Neuron (in vitro differentiated cells): ENCODE data around the gene FOXJ1.
A peak's percentile ranks its signal among the peaks of the same experiment; 100 is the strongest.

Source experiments
- H2AFZ ChIP-seq: one replicate; pipeline ENCODE4 v1.6.1; 2013; ENCODE audit warnings: low read depth, mild to moderate bottlenecking, inconsistent platforms, low read length, moderate library complexity
- H3K27me3 ChIP-seq: one replicate; pipeline ENCODE4 v1.6.1; 2013; ENCODE audit warnings: low read length; ENCODE audit not compliant: insufficient read depth
- H3K36me3 ChIP-seq: one replicate; pipeline ENCODE4 v1.6.1; 2013; ENCODE audit warnings: low read length; ENCODE audit not compliant: insufficient read depth
- H3K4me1 ChIP-seq: one replicate; pipeline ENCODE4 v1.6.1; 2013; ENCODE audit warnings: low read length; ENCODE audit not compliant: insufficient read depth
- H3K4me3 ChIP-seq: 2 replicates; pipeline ENCODE4 v1.5.1; 2013; ENCODE audit warnings: mild to moderate bottlenecking, low read length, moderate library complexity
- H3K9me3 ChIP-seq: one replicate; pipeline ENCODE4 v1.6.1; 2013; ENCODE audit warnings: low read length

FOXJ1 gene

GRCh38 chr17:76145231-76146052, 4.4 kb upstream of the FOXJ1 start:
- H3K9me3 ChIP-seq = no peaks in the 10 kb centered on the region
- no peak overlapping the region for H3K4me3 ChIP-seq
- H3K4me1 ChIP-seq = peaks cover 32% of the 10 kb centered on the region
- peaks cover 11% of the 10 kb centered on the region for H3K36me3 ChIP-seq
- no peaks in the 10 kb centered on the region for H3K27me3 ChIP-seq
- H2AFZ ChIP-seq = no peak overlapping the region

DNA sequence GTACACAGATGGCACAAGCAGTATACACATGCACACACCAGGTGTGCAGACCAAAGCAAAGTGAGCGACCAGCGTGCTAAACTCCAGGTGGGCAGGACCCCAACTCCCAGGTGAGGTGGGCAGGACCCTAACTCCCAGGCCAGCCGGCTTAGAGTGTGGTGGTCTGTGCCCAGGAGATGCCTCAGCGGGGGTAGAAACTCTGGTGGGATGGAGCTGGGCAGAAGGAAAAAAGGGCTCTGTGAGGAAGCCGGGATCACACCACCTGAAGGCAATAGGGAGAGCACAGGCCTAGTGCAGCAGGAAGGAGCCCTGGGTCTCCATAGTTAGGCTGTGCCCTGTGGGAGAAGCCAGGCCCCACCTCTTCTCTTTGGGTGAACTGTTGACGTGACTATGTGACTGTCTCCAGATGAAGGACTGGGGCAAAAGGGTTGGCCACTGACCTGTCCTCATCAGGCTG, 1.6 kb upstream of the FOXJ1 start:
- H3K9me3 ChIP-seq = no peaks in the 10 kb centered on the region
- H2AFZ ChIP-seq = no peak overlapping the region
- peaks cover 11% of the 10 kb centered on the region for H3K36me3 ChIP-seq
- H3K4me1 ChIP-seq = peaks cover 57% of the 10 kb centered on the region
- H3K27me3 ChIP-seq = no peaks in the 10 kb centered on the region
- no peak overlapping the region for H3K4me3 ChIP-seq

DNA sequence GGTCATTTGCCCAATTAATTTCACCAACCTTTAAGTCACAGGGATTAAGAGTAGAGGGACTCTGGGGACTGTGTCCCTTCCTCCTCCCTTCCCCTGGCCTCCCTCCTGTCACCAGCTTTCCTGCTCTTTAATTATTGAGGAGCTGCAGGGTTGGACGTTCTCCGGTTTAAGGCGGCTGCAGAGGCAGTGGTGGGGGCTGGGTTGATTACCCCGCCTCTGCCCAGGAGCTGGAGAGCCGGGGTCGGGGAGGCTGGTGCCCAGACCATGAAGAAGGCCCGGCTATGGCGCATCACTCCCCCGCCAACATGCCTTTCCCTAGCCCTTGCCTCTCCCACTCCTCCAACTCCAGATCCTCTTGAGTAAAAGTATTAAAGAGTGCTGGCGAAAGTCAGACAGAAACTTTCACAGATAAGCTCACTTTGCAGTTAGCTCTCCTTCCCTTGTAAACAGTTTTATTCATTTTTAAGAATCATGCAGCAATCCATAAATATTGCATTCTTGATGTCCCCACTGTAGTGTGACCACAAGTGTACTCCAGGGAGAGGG, 1.1 kb upstream of the FOXJ1 start:
- Histone ChIP-seq H3K27me3 (no peaks in the 10 kb centered on the region), H3K4me3 (peak overlapping the region; percentile 48), H2AFZ (no peak overlapping the region), H3K36me3 (peaks cover 11% of the 10 kb centered on the region), H3K9me3 (no peaks in the 10 kb centered on the region), H3K4me1 (peaks cover 62% of the 10 kb centered on the region)

DNA sequence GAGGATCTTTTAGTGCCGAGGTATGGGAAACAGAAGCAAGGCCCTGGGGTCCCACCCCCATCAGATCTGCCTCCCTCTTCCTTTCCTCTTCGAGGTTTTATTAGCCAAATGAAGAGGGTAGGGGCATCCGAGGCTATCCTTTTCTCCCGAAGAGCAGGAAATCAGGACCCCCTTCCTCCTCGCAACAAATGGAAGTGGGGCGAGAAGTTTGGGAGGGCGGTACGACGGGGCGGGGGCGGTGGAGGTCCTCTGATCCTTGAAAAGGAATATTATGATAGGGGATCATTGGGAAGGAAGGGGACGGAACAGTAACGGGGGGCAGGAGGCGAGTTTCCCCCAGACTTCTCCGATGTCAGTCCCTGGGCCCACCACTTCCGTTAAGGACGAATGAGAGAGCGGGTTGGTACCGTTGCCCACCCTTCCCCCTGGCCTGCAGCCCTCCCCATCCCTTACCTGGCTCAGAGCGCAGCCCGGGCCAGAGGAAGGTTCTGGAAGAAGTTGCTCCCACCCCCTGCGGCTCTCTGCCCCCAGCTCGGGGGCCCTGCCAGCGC, 309 bp downstream of the FOXJ1 start:
- Histone ChIP-seq H3K4me1 (peaks cover 67% of the 10 kb centered on the region), H3K36me3 (peaks cover 2% of the 10 kb centered on the region), H3K4me3 (peak overlapping the region; percentile 48), H3K27me3 (no peaks in the 10 kb centered on the region), H2AFZ (no peak overlapping the region), H3K9me3 (no peaks in the 10 kb centered on the region)

DNA sequence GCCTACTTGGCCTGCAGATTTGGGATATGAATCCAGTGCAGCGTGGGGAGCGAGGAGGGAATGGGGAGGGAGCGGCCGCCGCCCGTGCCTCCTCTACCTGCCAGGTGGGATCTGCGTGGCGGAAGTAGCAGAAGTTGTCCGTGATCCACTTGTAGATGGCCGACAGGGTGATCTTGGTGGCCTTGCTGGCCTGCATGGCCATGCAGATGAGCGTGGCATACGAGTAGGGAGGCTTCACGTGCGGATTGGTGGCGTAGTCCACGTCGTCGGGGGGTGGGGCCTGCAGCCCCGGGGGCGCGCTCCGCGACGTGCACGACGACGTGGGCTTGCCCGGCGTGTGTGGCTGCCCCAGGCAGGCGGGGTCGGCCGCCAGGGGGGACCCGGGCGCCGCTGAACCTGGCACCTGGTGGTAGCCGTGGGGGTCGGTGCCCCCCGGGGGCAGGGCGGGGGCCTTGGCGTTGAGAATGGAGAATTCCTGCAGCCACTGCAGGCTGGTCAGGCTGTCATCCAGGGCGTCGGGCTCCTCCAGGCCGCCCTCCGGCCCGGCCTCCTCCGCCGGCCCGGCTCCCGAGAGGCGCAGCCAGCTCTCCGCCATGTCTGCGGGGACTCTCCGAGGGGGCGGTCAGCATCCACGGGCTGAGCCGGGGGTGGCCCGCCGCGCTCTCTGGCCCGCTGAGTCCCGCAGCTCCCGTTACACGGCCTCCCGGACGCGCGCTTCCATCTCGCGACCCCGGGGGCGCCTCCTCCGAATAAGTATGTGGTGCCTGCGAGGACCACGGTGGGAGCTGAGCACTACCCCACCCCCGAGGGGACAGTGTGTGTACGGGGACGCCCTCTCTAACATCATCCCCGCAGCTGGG, 1.0 kb downstream of the FOXJ1 start:
- H3K36me3 ChIP-seq = no peaks in the 10 kb centered on the region
- peaks cover 74% of the 10 kb centered on the region for H3K4me1 ChIP-seq
- no peak overlapping the region for H2AFZ ChIP-seq

GRCh38 chr17:76138896-76139752, 1.9 kb downstream of the FOXJ1 start:
- Histone ChIP-seq H3K4me1 (peaks cover 79% of the 10 kb centered on the region), H3K4me3 (peak overlapping the region; percentile 26), H3K36me3 (no peaks in the 10 kb centered on the region), H2AFZ (no peak overlapping the region), H3K27me3 (no peaks in the 10 kb centered on the region), H3K9me3 (no peaks in the 10 kb centered on the region)

More for the DNA sequence above, 1.0 kb downstream of the FOXJ1 start:
- Histone ChIP-seq H3K27me3 (no peaks in the 10 kb centered on the region), H3K4me3 (peak overlapping the region; percentile 48), H3K9me3 (no peaks in the 10 kb centered on the region)

- Histone ChIP-seq H2AFZ (no peak overlapping the region), H3K9me3 (no peaks in the 10 kb centered on the region), H3K4me3 (peak overlapping the region; percentile 26), H3K4me1 (peaks cover 73% of the 10 kb centered on the region), H3K36me3 (no peaks in the 10 kb centered on the region), H3K27me3 (no peaks in the 10 kb centered on the region)
Measured at GRCh38 chr17:76138234-76138895, 2.7 kb downstream of the FOXJ1 start.

DNA sequence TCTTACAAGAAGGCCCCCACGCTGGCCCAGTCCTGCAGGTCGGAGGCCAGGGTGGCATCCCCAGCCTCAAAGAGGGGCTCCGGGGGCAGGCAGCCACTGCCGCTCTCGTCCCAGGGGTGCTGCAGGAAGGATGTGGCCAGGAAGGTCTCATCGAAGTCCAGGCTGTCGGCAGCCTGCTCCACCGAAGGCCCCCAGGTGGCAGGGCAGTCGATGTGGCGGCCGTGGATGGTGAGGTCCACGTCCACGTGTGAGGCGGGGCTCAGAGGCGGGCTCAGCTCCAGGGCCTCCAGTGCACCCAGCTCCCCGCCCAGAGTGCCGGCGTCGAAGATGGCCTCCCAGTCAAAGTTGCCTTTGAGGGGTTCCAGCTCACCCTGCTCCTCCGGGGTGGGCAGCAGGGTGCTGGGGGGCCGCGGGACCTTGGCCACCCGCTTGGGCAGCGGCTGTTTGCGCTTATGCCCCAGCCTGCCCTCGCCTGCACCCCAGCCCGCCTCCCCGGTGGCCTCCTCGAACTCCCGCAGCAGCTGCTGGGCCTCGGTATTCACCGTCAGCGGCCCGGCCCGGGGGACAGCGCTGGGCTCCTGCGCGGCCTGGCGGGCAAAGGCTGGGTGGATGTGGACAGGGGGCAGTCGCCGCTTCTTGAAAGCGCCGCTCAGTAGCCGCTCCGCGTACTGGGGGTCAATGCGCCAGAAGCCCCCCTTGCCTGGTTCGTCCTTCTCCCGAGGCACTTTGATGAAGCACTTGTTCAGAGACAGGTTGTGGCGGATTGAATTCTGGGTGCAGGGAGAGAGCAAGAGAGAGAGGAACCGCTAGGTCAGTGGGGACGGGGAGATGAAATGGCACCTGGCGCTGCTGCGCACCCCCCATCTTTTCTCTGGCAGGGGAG, 3.5 kb downstream of the FOXJ1 start:
- no peak overlapping the region for H2AFZ ChIP-seq
- H3K4me3 ChIP-seq = peak overlapping the region; percentile 8
- no peaks in the 10 kb centered on the region for H3K36me3 ChIP-seq
- no peaks in the 10 kb centered on the region for H3K9me3 ChIP-seq
- H3K27me3 ChIP-seq = no peaks in the 10 kb centered on the region
- H3K4me1 ChIP-seq = peaks cover 70% of the 10 kb centered on the region

GRCh38 chr17:76137001-76137350, 4.1 kb downstream of the FOXJ1 start:
- no peaks in the 10 kb centered on the region for H3K9me3 ChIP-seq
- no peaks in the 10 kb centered on the region for H3K27me3 ChIP-seq
- peaks cover 70% of the 10 kb centered on the region for H3K4me1 ChIP-seq
- no peaks in the 10 kb centered on the region for H3K36me3 ChIP-seq
- no peak overlapping the region for H3K4me3 ChIP-seq
- H2AFZ ChIP-seq = no peak overlapping the region

- peaks cover 64% of the 10 kb centered on the region for H3K4me1 ChIP-seq
Measured at GRCh38 chr17:76136276-76137000, 4.6 kb downstream of the FOXJ1 start.

DNA sequence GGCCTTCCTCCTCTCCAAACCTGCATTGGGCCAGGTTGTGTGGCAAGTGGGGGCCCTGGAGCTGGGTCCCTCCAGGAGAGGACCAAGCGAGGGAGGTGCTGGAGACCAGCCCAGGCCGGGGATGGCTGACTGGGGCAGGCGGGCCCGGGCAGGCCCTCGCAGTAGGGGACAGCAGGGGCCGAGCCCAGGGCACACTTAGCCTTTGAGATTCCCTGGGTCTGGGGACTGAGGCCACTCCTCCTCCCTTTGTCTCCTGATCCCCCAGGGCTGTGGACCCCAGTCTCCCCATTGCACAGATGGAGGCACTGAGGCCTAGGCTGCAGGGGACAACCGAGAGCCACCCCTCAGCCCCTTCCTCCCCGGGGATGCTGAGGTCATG, 5.2 kb downstream of the FOXJ1 start:
- Histone ChIP-seq H3K9me3 (no peaks in the 10 kb centered on the region), H3K36me3 (no peaks in the 10 kb centered on the region), H3K27me3 (no peaks in the 10 kb centered on the region), H2AFZ (no peak overlapping the region), H3K4me3 (no peak overlapping the region), H3K4me1 (peaks cover 61% of the 10 kb centered on the region)

More at GRCh38 chr17:76136276-76137000, 4.6 kb downstream of the FOXJ1 start:
- Histone ChIP-seq H2AFZ (no peak overlapping the region), H3K36me3 (no peaks in the 10 kb centered on the region), H3K27me3 (no peaks in the 10 kb centered on the region), H3K4me3 (no peak overlapping the region), H3K9me3 (no peaks in the 10 kb centered on the region)
